Gastrocnemius medialis (tissue), 4 donors: ENCODE measurements around the gene GGT6. TPM values are rescaled to one million over a fixed set of nuclear protein-coding genes. Genes with fewer than 3 reads are reported as not detected.
A peak's percentile ranks its signal among the peaks of the same experiment; 100 is the strongest.

Source experiments
- ATAC-seq, 2 donors: fragments of 150-250 bp; one replicate each; pipeline ENCODE4 v1.9.1; 2016
- DNase-seq, 2 donors: peaks; one replicate each; pipeline ENCODE4 v3.0.0-alpha.2; 2019
- H3K27ac ChIP-seq, 4 donors: fragments of 200-600 bp; sonication (generic); 1 replicate in 1 of 4; 2 replicates in 3 of 4; pipeline ENCODE4 v1.5.1; 2016 to 2018; ENCODE audit warnings: mild to moderate bottlenecking in 2 of 4, moderate library complexity in 1 of 4
- H3K27me3 ChIP-seq, 3 donors: fragments of 200-600 bp; sonication (generic) in 2 of 3; 1 replicate in 1 of 3; 2 replicates in 2 of 3; pipeline versions ENCODE4 v1.5.1 to v1.6.0; 2016 to 2019; ENCODE audit warnings: mild to moderate bottlenecking in 1 of 3, moderate library complexity in 1 of 3
- H3K36me3 ChIP-seq, 2 donors: fragments of 200-600 bp; sonication (generic) in 1 of 2; one replicate each; pipeline ENCODE4 v1.5.1; 2017 to 2018
- H3K4me1 ChIP-seq, 2 donors: fragments of 200-600 bp; sonication (generic) in 1 of 2; one replicate each; pipeline ENCODE4 v1.5.1; 2016 to 2017; ENCODE audit warnings: mild to moderate bottlenecking in 2 of 2
- H3K4me3 ChIP-seq, 4 donors: fragments of 200-600 bp; sonication (generic) in 3 of 4; 1 replicate in 1 of 4; 2 replicates in 3 of 4; pipeline ENCODE4 v1.5.1; 2016 to 2019; ENCODE audit warnings: mild to moderate bottlenecking in 2 of 4
- H3K9me3 ChIP-seq, 3 donors: fragments of 200-600 bp; sonication (generic) in 2 of 3; 1 replicate in 1 of 3; 2 replicates in 2 of 3; pipeline ENCODE4 v1.5.1; 2016 to 2019
- CTCF ChIP-seq, 5 experiments: fragments of 450-650 bp in 3 of 5; fragments of 200-600 bp in 2 of 5; sonication (generic) in 2 of 5; IDR thresholded peaks in 4 of 5; conservative IDR thresholded peaks in 1 of 5; 1 replicate in 4 of 5; 2 replicates in 1 of 5; pipeline ENCODE4 v1.5.1; 2016 to 2019; ENCODE audit warnings: antibody characterized with exemption in 5 of 5, mild to moderate bottlenecking in 3 of 5, moderate library complexity in 3 of 5
- POLR2A ChIP-seq, 2 donors: fragments of 450-650 bp; IDR thresholded peaks; one replicate each; pipeline ENCODE4 v1.6.1; 2017; ENCODE audit warnings: antibody characterized with exemption in 2 of 2, mild to moderate bottlenecking in 2 of 2, moderate library complexity in 2 of 2
- in situ Hi-C, 4 donors: fragments of 200-750 bp; cut with MboI; loops; one replicate each; pipeline versions ENCODE4 v1.15.0 to v1.8.0; 2017; ENCODE audit warnings: low sequenced_read_pairs in 4 of 4
- intact Hi-C: fragments of 100-400 bp; cut with DNase I; formaldehyde crosslinking; loops from one replicate; pipeline ENCODE4 v1.15.1; 2023; ENCODE audit warnings: low total_unique reads
- total RNA-seq, 4 donors: library from RNA; depleted of rRNA; stranded (reverse); fragments of >200 nt; gene quantifications; one replicate each; pipeline versions ENCODE4 v1.1.0 to v1.2.3, GENCODE V29; 2016

The GGT6 gene
- total RNA-seq, 4 donors from 2014 or later = 0.63 TPM; not detected in 3

- ATAC-seq (no peak), DNase-seq (no peak)
- Histone ChIP-seq H3K27ac (peak overlapping the region; percentile 78 to 84 (median 82)), H3K27me3 (no peaks in the 10 kb centered on the region), H3K4me3 (no peak overlapping the region), H3K4me1 (peaks cover 36 to 42% of the 10 kb centered on the region in 2 donors), H3K9me3 (no peaks in the 10 kb centered on the region), H3K36me3 (no peaks in the 10 kb centered on the region)
- TF ChIP-seq CTCF (IDR thresholded peaks at IDR 0.05 in 4 of 5, conservative IDR thresholded peaks at IDR 0.05 in 1 of 5) (no peak), POLR2A (IDR thresholded peaks at IDR 0.05) (no peak)
- in situ Hi-C loops (no loop called here), intact Hi-C loops (loop anchor here (10.0 kb wide), 1 partner anchor 219 kb away; the partner anchor contains the start of gene PSMB6)
Measured at GRCh38 chr17:4576161-4576558, 15.8 kb upstream of the GGT6 start.

GRCh38 chr17:4574448-4575045 lies 14.2 kb upstream of the GGT6 start:
- intact Hi-C loops (loop anchor here (10.0 kb wide), 1 partner anchor 220 kb away; the partner anchor contains the start of gene PSMB6), in situ Hi-C loops (loop anchor here in 1 of 4 donors (25.0 kb wide), 1 partner anchor 112 kb away; no protein-coding TSS in a partner anchor)
- DNase-seq (peak in 1 of 2 donors; percentile 20), ATAC-seq (no peak)
- Histone ChIP-seq H3K27me3 (no peaks in the 10 kb centered on the region), H3K4me3 (no peak overlapping the region), H3K9me3 (no peaks in the 10 kb centered on the region), H3K27ac (peak overlapping the region; percentile 78 to 84 (median 82)), H3K36me3 (no peaks in the 10 kb centered on the region), H3K4me1 (peaks cover 36 to 42% of the 10 kb centered on the region in 2 donors)
- TF ChIP-seq CTCF (IDR thresholded peaks at IDR 0.05 in 4 of 5, conservative IDR thresholded peaks at IDR 0.05 in 1 of 5) (no peak), POLR2A (IDR thresholded peaks at IDR 0.05) (no peak)

GRCh38 chr17:4573669-4574068 lies 13.3 kb upstream of the GGT6 start:
- Histone ChIP-seq H3K27me3 (no peaks in the 10 kb centered on the region), H3K27ac (peak overlapping the region; percentile 78 to 84 (median 82)), H3K4me3 (no peak overlapping the region), H3K4me1 (peaks cover 36 to 42% of the 10 kb centered on the region in 2 donors), H3K9me3 (no peaks in the 10 kb centered on the region), H3K36me3 (no peaks in the 10 kb centered on the region)
- in situ Hi-C loops (loop anchor here in 1 of 4 donors (25.0 kb wide), 1 partner anchor 111 kb away; no protein-coding TSS in a partner anchor), intact Hi-C loops (loop anchor here (10.0 kb wide), 1 partner anchor 221 kb away; the partner anchor contains the start of gene PSMB6)
- ATAC-seq (peak; percentile 76 to 79), DNase-seq (peak; percentile 74 to 92)
- TF ChIP-seq CTCF (IDR thresholded peaks at IDR 0.05 in 4 of 5, conservative IDR thresholded peaks at IDR 0.05 in 1 of 5) = no peak
- TF ChIP-seq POLR2A (IDR thresholded peaks at IDR 0.05) = peak; percentile 51 to 63

GRCh38 chr17:4573115-4573514 lies 12.7 kb upstream of the GGT6 start:
- ATAC-seq = no peak
- Histone ChIP-seq H3K27me3 (no peaks in the 10 kb centered on the region), H3K4me1 (peaks cover 36 to 42% of the 10 kb centered on the region in 2 donors), H3K4me3 (no peak overlapping the region), H3K36me3 (no peaks in the 10 kb centered on the region), H3K27ac (peak overlapping the region; percentile 78 to 84 (median 82)), H3K9me3 (no peaks in the 10 kb centered on the region)
- in situ Hi-C loops = loop anchor here in 1 of 4 donors (25.0 kb wide), 1 partner anchor 111 kb away; no protein-coding TSS in a partner anchor
- TF ChIP-seq CTCF (IDR thresholded peaks at IDR 0.05 in 4 of 5, conservative IDR thresholded peaks at IDR 0.05 in 1 of 5) (no peak), POLR2A (IDR thresholded peaks at IDR 0.05) (no peak)
- intact Hi-C loops = loop anchor here (10.0 kb wide), 1 partner anchor 222 kb away; the partner anchor contains the start of gene PSMB6
- DNase-seq = no peak
